Measurements from ENCODE around the gene MME.
"Not testable (repeated sequence)": the region's sequence is repeated elsewhere in the genome, so short reads cannot be mapped to it uniquely, and the experiment has no call there.

MME gene

DNA sequence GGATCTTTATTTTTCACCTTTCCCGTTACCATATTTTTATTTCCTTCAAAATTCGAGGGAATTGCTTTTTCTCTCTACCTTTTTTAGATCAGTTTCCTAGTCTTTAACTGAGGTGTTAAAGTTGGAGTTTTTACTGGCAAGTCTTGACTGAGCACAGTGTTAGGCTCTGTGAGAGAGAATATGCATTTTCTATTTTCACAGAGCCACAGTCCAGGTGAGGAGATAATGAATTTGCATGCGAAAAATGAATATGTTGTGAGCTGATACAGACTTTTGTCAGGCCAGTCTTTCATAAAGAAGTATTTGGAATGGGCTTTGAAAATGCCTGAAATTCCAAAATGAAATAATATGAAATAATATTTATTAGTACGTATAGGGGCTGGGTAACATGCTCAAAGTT is 31.9 kb downstream of the MME start:
- Histone ChIP-seq H3K9ac (ENCODE audit: low read depth, low read length, poor library complexity) (no peak overlapping the region), H3K4me3 (ENCODE audit: low read length in 2 of 2) (no peak overlapping the region), H3K36me3 (replicated peaks in 1 of 2; ENCODE audit: control insufficient read depth in 2 of 2, insufficient read depth in 2 of 2, low read length in 2 of 2) (no peaks in the 10 kb centered on the region), H2BK120ac (ENCODE audit: low read depth, low read length) (no peak overlapping the region), H2BK5ac (ENCODE audit: low read length) (no peak overlapping the region), H3K4me1 (ENCODE audit: control insufficient read depth in 2 of 2, insufficient read depth in 1 of 2, low read depth in 1 of 2, low read length in 2 of 2) (no peaks in the 10 kb centered on the region), H3K9me3 (replicated peaks in 1 of 2; ENCODE audit: control insufficient read depth in 2 of 2, insufficient read depth in 1 of 2, low read depth in 1 of 2, low read length in 2 of 2) (no peaks in the 10 kb centered on the region), H2AFZ (ENCODE audit: low read length) (no peak overlapping the region), H3K79me1 (ENCODE audit: low read depth, low read length) (no peaks in the 10 kb centered on the region), H2AK5ac (ENCODE audit: low read depth, low read length) (no peak overlapping the region), H3K4me2 (ENCODE audit: insufficient read depth, low read length, poor library complexity, severe bottlenecking) (no peak overlapping the region), H3K18ac (ENCODE audit: low read length) (no peak overlapping the region), H4K91ac (ENCODE audit: low read depth, low read length, poor library complexity) (no peak overlapping the region), H3K23ac (ENCODE audit: low read depth, low read length, poor library complexity) (no peak overlapping the region), H3K27me3 (ENCODE audit: control insufficient read depth in 3 of 3, insufficient read depth in 3 of 3, low read depth in 1 of 3, low read length in 3 of 3) (no peaks in the 10 kb centered on the region), H2BK15ac (ENCODE audit: low read length) (no peak overlapping the region), H3K4ac (ENCODE audit: low read length) (no peak overlapping the region), H3K14ac (ENCODE audit: low read length) (no peak overlapping the region), H2BK12ac (ENCODE audit: low read length) (no peak overlapping the region), H3K27ac (replicated peaks; ENCODE audit: low read length) (no peak overlapping the region), H4K8ac (ENCODE audit: low read depth, low read length) (no peak overlapping the region)
- DNase-seq (ENCODE audit: low spot score) = no peak
- WGBS, 2 donors (ENCODE audit: extremely low coverage in 2 of 2, insufficient read length in 2 of 2, insufficient replicate concordance in 1 of 2) = no CpG with 5 or more reads among the region's 4 CpGs

DNA sequence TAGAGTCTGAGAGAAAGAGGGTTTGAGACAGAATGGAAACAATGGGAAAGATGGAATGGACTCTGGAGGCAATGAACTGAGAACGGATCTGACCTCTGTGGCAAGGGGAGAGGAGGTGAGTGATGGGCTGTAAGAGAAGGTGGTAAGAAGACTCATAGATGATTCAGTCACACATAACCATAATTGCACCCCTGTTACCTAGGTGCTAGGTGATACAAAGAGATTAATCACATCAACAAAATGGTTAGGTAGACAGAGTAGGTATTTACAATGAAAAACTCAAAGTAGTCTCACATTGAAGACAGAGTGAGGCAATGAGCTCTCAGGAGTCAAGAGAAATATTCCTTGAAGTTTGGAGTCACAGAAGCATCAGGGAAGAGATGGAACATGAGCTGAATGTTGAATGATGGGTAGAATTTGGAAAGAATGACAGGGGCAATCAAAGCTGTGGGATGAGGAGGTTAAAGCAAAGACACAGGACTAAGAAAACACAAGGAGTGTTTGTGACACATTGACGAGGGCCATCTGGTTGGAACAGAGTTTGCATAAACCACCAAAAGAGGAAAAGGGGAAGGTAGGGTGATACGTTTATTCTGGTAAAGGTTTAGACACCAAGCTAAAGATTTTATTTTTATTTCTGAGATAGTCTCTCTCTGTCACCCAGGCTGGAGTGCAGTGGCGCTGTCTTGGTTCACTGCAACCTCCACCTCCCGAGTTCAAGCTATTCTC is 32.7 kb downstream of the MME start:
- DNase-seq (ENCODE audit: low spot score) = no peak
- no peak overlapping the region for H3K4me3 ChIP-seq (ENCODE audit: low read length in 2 of 2)
- no peaks in the 10 kb centered on the region for H3K4me1 ChIP-seq (ENCODE audit: control insufficient read depth in 2 of 2, insufficient read depth in 1 of 2, low read depth in 1 of 2, low read length in 2 of 2)
- WGBS, 2 donors (ENCODE audit: extremely low coverage in 2 of 2, insufficient read length in 2 of 2, insufficient replicate concordance in 1 of 2) = no CpG with 5 or more reads among the region's 5 CpGs
- no peak overlapping the region for H2BK15ac ChIP-seq (ENCODE audit: low read length)
- H2BK5ac ChIP-seq (ENCODE audit: low read length) = no peak overlapping the region
- H3K9me3 ChIP-seq (replicated peaks in 1 of 2; ENCODE audit: control insufficient read depth in 2 of 2, insufficient read depth in 1 of 2, low read depth in 1 of 2, low read length in 2 of 2) = no peaks in the 10 kb centered on the region
- H3K79me1 ChIP-seq (ENCODE audit: low read depth, low read length) = no peaks in the 10 kb centered on the region
- H2BK12ac ChIP-seq (ENCODE audit: low read length) = no peak overlapping the region
- H3K18ac ChIP-seq (ENCODE audit: low read length) = no peak overlapping the region
- no peak overlapping the region for H4K91ac ChIP-seq (ENCODE audit: low read depth, low read length, poor library complexity)
- no peak overlapping the region for H3K4me2 ChIP-seq (ENCODE audit: insufficient read depth, low read length, poor library complexity, severe bottlenecking)
- no peak overlapping the region for H3K14ac ChIP-seq (ENCODE audit: low read length)
- H3K4ac ChIP-seq (ENCODE audit: low read length) = no peak overlapping the region
- no peak overlapping the region for H3K27ac ChIP-seq (replicated peaks; ENCODE audit: low read length)
- H4K8ac ChIP-seq (ENCODE audit: low read depth, low read length) = no peak overlapping the region
- no peak overlapping the region for H2AK5ac ChIP-seq (ENCODE audit: low read depth, low read length)
- H3K23ac ChIP-seq (ENCODE audit: low read depth, low read length, poor library complexity) = no peak overlapping the region
- H2AFZ ChIP-seq (ENCODE audit: low read length) = no peak overlapping the region
- no peaks in the 10 kb centered on the region for H3K36me3 ChIP-seq (replicated peaks in 1 of 2; ENCODE audit: control insufficient read depth in 2 of 2, insufficient read depth in 2 of 2, low read length in 2 of 2)
- H2BK120ac ChIP-seq (ENCODE audit: low read depth, low read length) = no peak overlapping the region
- no peaks in the 10 kb centered on the region for H3K27me3 ChIP-seq (ENCODE audit: control insufficient read depth in 3 of 3, insufficient read depth in 3 of 3, low read depth in 1 of 3, low read length in 3 of 3)
- H3K9ac ChIP-seq (ENCODE audit: low read depth, low read length, poor library complexity) = no peak overlapping the region

DNA sequence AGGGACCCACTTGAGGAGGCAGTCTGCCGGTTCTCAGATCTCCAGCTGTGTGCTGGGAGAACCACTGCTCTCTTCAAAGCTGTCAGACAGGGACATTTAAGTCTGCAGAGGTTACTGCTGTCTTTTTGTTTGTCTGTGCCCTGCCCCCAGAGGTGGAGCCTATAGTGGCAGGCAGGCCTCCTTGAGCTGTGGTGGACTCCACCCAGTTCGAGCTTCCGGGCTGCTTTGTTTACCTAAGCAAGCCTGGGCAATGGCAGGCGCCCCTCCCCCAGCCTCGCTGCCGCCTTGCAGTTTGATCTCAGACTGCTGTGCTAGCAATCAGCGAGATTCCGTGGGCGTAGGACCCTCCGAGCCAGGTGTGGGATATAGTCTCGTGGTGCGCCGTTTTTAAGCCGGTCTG is 44.6 kb downstream of the MME start:
- H3K9ac ChIP-seq (ENCODE audit: low read depth, low read length, poor library complexity); H2BK120ac ChIP-seq (ENCODE audit: low read depth, low read length); H2BK12ac ChIP-seq (ENCODE audit: low read length); H3K4me2 ChIP-seq (ENCODE audit: insufficient read depth, low read length, poor library complexity, severe bottlenecking); DNase-seq (ENCODE audit: low spot score); H3K14ac ChIP-seq (ENCODE audit: low read length); H2BK5ac ChIP-seq (ENCODE audit: low read length); H3K27me3 ChIP-seq (ENCODE audit: control insufficient read depth in 3 of 3, insufficient read depth in 3 of 3, low read depth in 1 of 3, low read length in 3 of 3); H3K23ac ChIP-seq (ENCODE audit: low read depth, low read length, poor library complexity); H4K8ac ChIP-seq (ENCODE audit: low read depth, low read length); H2BK15ac ChIP-seq (ENCODE audit: low read length); H3K27ac ChIP-seq (replicated peaks; ENCODE audit: low read length); H3K36me3 ChIP-seq (replicated peaks in 1 of 2; ENCODE audit: control insufficient read depth in 2 of 2, insufficient read depth in 2 of 2, low read length in 2 of 2); H3K79me1 ChIP-seq (ENCODE audit: low read depth, low read length); H3K18ac ChIP-seq (ENCODE audit: low read length); H3K4me1 ChIP-seq (ENCODE audit: control insufficient read depth in 2 of 2, insufficient read depth in 1 of 2, low read depth in 1 of 2, low read length in 2 of 2); H2AFZ ChIP-seq (ENCODE audit: low read length); H3K4me3 ChIP-seq (ENCODE audit: low read length in 2 of 2); H2AK5ac ChIP-seq (ENCODE audit: low read depth, low read length); H4K91ac ChIP-seq (ENCODE audit: low read depth, low read length, poor library complexity); H3K9me3 ChIP-seq (replicated peaks in 1 of 2; ENCODE audit: control insufficient read depth in 2 of 2, insufficient read depth in 1 of 2, low read depth in 1 of 2, low read length in 2 of 2); H3K4ac ChIP-seq (ENCODE audit: low read length): not testable (repeated sequence)
- WGBS, 2 donors (ENCODE audit: extremely low coverage in 2 of 2, insufficient read length in 2 of 2, insufficient replicate concordance in 1 of 2) = no CpG with 5 or more reads among the region's 14 CpGs

DNA sequence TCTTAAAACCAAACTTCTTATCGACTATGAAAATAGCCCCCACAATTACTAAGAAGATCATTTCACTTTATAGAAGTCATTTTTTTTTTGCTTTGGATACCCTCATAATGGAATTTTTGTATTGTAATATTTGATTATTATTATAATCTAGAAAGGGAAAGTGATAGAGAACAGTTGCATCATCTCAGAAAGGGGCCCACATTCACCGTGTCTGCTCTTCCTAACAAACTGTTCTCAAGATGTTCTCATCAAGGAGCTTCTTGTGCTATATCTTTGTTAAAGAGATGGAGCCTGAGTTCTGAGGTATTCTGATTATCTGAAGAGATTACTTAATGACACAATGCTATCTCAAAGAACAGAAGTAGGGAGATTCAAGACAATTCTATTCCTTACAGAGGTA is 49.3 kb downstream of the MME start:
- Histone ChIP-seq H3K4me1 (ENCODE audit: control insufficient read depth in 2 of 2, insufficient read depth in 1 of 2, low read depth in 1 of 2, low read length in 2 of 2) (no peaks in the 10 kb centered on the region), H4K8ac (ENCODE audit: low read depth, low read length) (no peak overlapping the region), H3K9ac (ENCODE audit: low read depth, low read length, poor library complexity) (no peak overlapping the region), H3K4me3 (ENCODE audit: low read length in 2 of 2) (no peak overlapping the region), H3K27me3 (ENCODE audit: control insufficient read depth in 3 of 3, insufficient read depth in 3 of 3, low read depth in 1 of 3, low read length in 3 of 3) (no peaks in the 10 kb centered on the region), H2BK15ac (ENCODE audit: low read length) (no peak overlapping the region), H3K23ac (ENCODE audit: low read depth, low read length, poor library complexity) (no peak overlapping the region), H3K18ac (ENCODE audit: low read length) (no peak overlapping the region), H2BK12ac (ENCODE audit: low read length) (no peak overlapping the region), H3K14ac (ENCODE audit: low read length) (no peak overlapping the region), H2BK120ac (ENCODE audit: low read depth, low read length) (no peak overlapping the region), H3K79me1 (ENCODE audit: low read depth, low read length) (no peaks in the 10 kb centered on the region), H2BK5ac (ENCODE audit: low read length) (no peak overlapping the region), H2AK5ac (ENCODE audit: low read depth, low read length) (no peak overlapping the region), H3K27ac (replicated peaks; ENCODE audit: low read length) (no peak overlapping the region), H4K91ac (ENCODE audit: low read depth, low read length, poor library complexity) (no peak overlapping the region), H2AFZ (ENCODE audit: low read length) (no peak overlapping the region), H3K9me3 (replicated peaks in 1 of 2; ENCODE audit: control insufficient read depth in 2 of 2, insufficient read depth in 1 of 2, low read depth in 1 of 2, low read length in 2 of 2) (no peaks in the 10 kb centered on the region), H3K36me3 (replicated peaks in 1 of 2; ENCODE audit: control insufficient read depth in 2 of 2, insufficient read depth in 2 of 2, low read length in 2 of 2) (no peaks in the 10 kb centered on the region), H3K4ac (ENCODE audit: low read length) (no peak overlapping the region), H3K4me2 (ENCODE audit: insufficient read depth, low read length, poor library complexity, severe bottlenecking) (no peak overlapping the region)
- no peak for DNase-seq (ENCODE audit: low spot score)
- WGBS, 2 donors (ENCODE audit: extremely low coverage in 2 of 2, insufficient read length in 2 of 2, insufficient replicate concordance in 1 of 2) = no CpG with 5 or more reads among the region's 2 CpGs
